ENCODE measurements around the gene DDX4.
A peak's percentile ranks its signal among the peaks of the same experiment; 100 is the strongest.
"Not testable (repeated sequence)": the region's sequence is repeated elsewhere in the genome, so short reads cannot be mapped to it uniquely, and the experiment has no call there.

Gene DDX4

DNA sequence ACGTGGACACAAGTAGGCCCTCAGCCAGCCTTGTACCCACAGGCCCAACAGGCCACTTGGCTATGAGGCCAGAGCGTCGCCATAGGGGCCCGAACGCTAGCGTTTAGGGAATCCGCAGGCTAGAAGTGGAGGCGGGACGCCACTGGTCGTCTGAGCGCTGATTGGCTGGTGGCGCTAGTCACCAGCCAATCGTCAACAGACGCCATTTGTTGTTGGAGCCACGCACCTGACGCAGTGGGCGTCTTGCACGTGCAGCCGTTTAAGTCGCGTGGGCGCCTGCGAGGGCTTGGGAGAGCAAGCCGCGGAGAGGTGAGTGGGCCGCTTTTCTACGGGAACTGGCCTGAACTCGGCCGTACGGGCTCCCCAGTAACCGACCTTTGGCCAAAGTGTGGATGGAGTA, at the start of gene DDX4:
Gene DDX4, plus strand, starts transcription at position 269 of the 400 bp plus-strand sequence. CDS start 903 bp downstream, outside the sequence.
- peak; percentile 22 for DNase-seq (ENCODE audit: low spot score)

DNA sequence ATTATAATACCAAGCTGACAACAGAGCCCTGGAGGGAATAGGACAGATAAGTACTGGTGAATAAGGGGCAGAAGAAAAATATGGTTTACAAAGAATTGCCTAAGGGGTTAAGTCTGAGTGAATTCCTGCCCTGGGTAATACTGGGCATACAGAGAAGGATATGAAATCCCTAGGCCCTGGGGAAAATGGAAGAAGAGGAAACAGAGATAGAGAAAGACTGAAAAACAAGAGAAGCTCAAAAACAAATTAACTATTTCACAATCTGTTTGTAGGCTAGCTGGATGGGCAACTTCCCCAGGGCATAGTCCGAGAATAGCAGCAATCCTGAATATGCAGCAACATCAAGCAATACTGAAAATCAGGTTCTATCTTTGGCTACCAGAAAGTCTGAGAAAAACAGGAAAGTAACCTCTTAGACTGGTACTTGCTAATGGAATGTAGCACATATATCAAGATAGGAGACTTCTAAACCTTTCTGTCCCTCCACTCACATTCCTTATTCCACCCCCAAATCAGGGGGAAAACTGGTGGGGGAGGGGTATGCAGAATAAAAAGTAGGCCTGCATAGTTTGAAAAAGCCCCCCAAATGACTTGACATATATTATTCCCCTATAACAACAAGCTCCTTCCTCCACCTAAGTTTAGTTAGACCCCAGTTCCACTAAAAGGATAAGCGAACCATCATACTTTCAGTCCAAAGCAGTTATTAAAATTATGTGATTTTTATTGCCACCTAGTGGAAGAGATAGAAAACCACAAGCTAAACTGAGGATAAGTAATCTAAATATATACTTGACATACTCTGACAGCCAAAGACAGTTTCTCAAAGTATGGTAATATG, 46.4 kb upstream of the DDX4 start:
- DNase-seq (ENCODE audit: low spot score), result peak; percentile 23

GRCh38 chr5:55692106-55692417, 45.8 kb upstream of the DDX4 start:
- DNase-seq (ENCODE audit: low spot score), result no peak

GRCh38 chr5:55692509-55692908, 45.4 kb upstream of the DDX4 start:
- DNase-seq (ENCODE audit: low spot score), result no peak

DNA sequence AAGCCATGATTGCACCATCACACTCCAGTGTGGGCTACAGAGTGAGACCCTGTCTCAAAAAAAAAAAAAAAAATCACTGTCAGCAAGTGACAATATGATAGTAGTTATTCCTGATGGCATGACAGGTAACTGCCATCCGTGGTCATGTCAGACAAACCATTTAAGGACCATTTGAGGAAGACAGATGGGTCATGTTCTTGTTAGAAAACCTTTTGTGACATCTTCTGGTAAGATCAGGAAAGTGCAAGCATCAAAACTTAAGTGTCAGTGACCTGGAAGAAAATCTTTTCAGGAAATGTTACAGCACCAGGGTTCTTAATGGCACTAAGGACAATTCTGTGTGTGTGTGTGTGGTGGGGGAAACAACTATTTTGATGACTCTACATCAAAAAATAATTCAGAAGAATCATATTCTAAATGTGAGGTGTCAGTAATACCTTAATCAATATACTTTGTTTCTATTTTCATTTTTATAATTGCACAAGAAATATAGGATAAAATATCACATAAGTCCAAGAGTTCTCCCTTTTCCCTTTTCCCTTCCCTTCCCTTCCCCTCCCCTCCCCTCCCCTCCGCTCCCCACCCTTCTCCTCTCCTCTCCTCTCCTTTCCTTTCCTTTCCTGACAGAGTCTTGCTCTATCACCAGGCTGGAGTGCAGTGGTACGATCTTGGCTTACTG, 43.6 kb upstream of the DDX4 start:
- no peak for DNase-seq (ENCODE audit: low spot score)

DNA sequence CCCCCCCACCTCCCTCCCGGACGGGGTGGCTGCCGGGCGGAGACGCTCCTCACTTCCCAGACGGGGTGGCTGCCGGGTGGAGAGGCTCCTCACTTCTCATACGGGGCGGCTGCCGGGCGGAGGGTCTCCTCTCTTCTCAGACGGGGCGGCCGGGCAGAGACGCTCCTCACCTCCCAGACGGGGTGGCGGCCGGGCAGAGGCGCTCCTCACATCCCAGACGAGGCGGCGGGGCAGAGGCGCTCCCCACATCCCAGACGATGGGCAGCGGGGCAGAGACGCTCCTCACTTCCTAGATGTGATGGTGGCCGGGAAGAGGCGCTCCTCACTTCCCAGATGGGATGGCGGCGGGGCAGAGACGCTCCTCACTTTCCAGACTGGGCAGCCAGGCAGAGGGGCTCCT, 41.2 kb upstream of the DDX4 start:
- DNase-seq (ENCODE audit: low spot score), result not testable (repeated sequence)

- no peak for DNase-seq (ENCODE audit: low spot score)
Observed at GRCh38 chr5:55699041-55699688, 38.7 kb upstream of the DDX4 start.

GRCh38 chr5:55700745-55701144, 37.1 kb upstream of the DDX4 start:
- DNase-seq (ENCODE audit: low spot score), result no peak

- no peak for DNase-seq (ENCODE audit: low spot score)
Observed at GRCh38 chr5:55701462-55702103, 36.3 kb upstream of the DDX4 start.

DNA sequence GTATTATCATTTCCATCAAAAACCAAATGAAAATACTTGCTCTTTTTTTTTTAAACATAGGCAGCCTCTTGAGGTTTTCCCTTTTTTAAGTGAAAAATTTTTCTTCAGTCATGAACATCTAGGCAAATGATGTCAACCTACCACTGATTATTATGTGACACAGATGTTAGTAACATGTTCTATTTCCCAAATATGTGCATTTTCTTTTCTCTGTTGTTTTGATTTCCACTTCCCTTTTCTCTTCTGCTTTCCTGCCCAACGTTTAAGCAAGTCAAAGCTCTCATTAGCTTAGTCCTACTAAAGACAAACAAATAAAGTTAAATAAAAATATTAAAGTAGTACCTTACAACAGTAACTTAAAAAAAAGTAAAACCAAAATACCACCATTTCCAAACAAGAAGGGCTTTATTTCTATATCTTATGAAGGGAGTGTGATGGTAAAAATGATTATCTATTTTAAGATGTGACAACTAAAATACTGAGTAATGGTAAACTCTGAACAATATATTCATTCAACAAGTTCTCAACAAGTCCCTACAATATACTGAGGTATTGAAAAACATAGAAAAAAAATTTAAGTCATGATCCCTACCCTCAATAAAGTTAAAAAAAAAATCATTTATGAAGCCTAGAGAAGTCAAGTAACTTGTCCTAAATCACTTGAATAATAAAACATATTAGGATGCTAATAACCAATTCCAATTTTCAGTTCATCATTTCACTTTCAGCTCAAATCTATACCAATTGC, 35.1 kb upstream of the DDX4 start:
- no peak for DNase-seq (ENCODE audit: low spot score)

DNA sequence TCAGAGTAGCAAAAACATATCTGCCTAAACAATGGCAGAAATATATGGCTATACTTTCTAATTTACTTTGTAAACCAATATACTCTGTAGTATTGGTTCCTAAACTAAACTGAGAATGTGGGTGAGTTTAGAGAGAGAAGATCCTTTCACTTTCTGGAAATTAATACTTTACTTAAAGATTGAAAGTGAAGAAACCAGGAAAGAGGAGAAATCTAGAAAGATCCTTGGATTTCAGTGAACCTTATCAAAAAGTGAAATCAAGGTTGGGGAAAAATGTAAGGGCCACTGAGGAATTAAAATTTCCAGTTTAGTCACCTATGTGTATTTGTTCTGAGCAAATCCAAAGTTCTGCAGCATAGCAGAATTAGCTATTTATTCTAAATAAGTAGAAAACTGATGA, 31.6 kb upstream of the DDX4 start:
- no peak for DNase-seq (ENCODE audit: low spot score)

DNA sequence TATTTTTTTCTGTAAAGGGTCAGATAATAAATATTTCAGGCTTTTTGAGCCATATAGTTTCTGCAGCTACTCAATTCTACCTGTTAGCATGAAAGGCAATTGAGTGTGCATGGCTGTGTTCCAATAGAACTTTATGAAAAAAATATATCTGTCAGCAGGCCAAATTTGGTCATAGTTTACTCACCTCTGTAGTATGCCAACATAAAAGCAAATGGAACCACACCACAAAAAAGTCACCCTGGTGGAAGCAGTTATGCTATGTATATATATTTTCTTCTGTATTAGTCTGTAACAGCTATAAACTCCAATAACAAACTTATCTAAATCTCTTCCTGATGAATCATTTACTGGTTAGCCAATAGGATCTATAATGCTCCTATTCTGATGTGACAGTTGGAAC, 29.1 kb upstream of the DDX4 start:
- DNase-seq (ENCODE audit: low spot score), result no peak

GRCh38 chr5:55711507-55712022, 26.3 kb upstream of the DDX4 start:
- DNase-seq (ENCODE audit: low spot score), result no peak

DNA sequence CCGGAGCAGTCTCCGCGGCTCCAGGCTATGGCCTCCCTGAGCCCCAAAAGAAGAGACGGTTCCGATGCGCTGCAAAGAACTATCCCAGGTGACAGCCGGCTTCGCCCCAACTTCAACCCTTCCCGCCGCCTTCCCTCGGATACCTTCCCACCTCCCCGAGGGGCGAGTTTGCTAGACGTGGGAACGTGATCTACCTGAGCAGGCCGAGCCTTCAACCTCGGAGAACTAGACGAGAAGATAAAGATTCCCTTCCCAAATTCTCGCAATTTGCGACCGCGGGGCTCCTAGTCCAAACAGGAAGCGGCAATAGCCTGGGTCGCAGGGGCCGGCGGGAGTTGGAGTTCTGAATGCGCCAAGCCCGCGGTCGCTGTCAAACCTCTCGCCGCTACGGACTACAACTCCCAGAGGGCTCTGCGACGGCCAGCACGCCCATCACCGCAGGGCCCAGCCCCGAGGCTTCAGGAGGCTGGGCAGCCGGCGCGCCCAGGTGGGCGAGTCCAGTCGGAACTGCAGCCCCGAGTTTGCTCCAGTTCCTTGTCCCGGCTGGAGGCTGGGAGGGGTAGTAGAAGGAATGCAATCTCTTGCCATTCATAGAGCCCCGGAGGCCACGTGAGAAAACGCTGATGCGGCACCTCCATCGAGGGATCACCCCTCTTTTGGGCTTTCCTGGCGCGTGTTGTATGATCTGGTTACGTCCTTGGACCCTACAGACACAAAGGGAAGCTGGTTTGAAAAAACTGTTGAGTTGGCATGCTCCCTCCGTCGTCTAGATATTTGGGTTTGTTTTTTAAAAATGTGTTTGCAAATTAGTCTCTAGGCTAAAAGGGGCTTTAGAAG, 25.6 kb upstream of the DDX4 start, which contains the start of gene SLC38A9:
Gene SLC38A9, minus strand, starts transcription at position 302 of the 837 bp plus-strand sequence. CDS start 14,366 bp downstream, outside the sequence.
- peak; percentile 96 for DNase-seq (ENCODE audit: low spot score)

DNA sequence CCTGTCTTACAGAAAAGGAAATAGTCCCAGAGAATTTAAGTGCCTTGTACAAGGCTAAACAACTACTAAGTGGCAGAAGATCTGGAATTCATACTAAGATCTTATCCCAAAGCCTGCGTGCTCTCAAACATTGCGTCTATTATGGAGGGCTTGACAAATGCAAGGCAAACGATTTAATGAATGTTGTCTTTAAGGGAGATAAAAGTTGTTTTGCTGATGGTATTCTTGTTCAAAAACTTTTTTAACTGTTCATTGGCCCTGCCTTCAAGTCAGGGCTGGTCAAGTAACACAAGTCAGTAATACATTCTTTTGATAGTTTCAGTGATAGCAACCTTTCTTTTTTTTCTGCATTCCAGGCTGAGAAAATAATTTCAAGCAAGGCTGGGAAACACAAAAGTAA, 24.0 kb upstream of the DDX4 start:
- no peak for DNase-seq (ENCODE audit: low spot score)

DNA sequence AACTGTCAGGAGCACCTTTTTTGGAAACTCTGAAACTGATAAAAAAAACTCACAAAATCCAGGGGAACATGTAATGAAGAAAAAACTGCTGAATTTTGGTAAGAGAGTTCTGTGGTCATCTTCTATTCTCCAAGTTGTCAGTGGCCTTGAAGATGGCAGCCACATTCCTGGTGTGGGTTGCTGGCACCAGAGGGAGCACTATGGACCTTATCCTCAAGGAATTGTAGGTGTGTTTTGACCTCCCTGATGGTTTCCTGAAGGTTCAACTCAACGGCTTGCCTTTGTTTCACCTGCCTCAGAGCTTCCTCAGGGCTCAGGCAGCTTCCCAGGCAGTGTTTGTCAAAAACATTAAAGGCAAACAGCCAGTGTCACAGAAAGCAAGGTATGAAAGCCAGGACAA, 23.5 kb upstream of the DDX4 start:
- no peak for DNase-seq (ENCODE audit: low spot score)

DNA sequence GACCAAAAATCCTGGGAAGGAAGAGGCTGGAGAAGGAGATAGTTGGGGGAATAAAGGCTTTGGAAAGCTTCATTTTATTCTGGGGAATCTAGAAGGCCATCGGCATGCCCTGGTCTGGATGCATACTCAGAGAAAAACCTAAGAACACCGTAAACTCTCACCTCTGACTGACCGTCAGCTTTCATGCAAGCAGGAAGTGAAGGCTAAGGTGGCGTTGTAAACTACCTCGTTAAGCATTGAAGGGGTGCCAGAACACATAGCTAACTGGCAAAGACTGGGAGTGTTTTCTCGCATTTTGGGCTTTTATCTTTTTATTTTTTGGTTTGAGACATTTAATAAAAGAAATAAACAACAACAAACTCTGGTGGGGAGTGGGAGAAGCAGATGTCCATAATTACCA, 23.1 kb upstream of the DDX4 start:
- DNase-seq (ENCODE audit: low spot score), result no peak

DNA sequence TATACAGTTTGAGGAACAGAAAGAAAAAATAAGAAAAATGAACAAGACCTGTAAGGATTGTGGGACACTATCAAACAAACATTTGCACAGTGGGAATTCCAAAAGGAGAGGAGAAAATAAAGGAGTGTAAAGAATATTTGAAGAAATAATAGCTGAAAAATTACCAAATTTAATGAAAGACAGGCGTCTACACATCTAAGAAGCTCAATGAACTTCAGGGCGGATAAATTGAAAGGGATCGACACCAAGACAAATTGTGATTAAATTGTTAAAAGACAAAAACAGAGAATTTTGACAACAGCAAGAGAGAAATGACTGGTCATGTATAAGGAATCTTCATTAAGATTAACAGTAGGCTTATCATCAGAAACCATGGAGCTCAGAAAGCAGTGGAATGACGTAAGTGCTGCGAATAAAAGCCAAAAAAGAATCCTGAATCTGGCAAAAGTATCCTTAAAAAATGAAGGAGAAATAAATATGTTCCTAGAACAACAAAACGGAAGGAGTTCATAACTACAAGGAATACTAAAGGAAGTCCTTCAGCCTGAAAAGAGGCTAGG, 22.3 kb upstream of the DDX4 start:
- no peak for DNase-seq (ENCODE audit: low spot score)

DNA sequence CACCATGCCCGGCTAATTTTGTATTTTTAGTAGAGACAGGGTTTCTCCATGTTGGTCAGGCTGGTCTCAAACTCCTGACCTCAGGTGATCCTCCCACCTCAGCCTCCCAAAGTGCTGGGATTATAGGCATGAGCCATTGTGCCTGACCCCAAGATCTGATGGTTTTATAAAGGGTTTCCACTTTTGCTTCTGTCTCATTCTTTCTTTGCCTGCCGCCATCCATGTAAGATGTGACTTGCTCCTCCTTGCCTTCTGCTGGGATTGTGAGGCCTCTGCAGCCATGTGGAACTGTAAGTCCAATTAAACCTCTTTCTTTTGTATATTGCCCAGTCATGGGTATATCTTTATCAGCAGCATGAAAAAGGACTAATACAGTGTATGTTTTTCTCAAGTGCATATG, 18.8 kb upstream of the DDX4 start:
- not testable (repeated sequence) for DNase-seq (ENCODE audit: low spot score)

DNA sequence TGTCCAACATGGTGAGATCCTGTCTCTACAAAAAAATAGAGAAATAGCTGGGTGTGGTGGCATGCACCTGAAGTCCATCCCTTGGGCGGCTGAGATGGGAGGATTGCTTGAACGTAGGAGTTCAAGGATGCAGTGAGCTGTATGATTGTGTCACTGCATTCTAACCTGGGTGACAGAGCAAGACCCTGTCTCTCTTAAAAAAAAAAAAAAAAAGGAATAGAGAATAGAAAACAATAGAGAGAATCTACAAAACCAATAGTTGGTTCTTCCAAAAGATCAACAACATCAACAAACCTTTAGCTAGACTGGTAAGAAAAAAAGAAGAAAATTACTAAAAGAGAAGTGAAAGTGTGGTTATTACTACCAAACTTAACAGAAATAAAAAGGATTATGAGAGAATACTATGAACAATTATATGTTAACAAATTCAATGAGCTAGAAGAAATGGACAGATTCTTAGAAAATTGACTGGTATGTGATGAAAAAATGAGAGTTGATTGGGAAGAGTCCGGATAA, 17.6 kb upstream of the DDX4 start:
- DNase-seq (ENCODE audit: low spot score), result no peak

All from iPS-NIHi11 (cell line).